Activated CD4-positive, alpha-beta memory T cell treated with anti-CD3 and anti-CD28 coated beads for 36 hours (primary cell): ENCODE data around the gene ECI1. TPM values are rescaled to one million over a fixed set of nuclear protein-coding genes. Genes with fewer than 3 reads are reported as not detected.

ENCODE experiments used
- CTCF ChIA-PET: fragments of 350-600 bp; sonication (Branson Sonifier 250); formaldehyde crosslinking; loops from one replicate; lab custom pipeline; 2021; ENCODE audit warnings: antibody characterized with exemption, inconsistent platforms; lab: Charles Lee
- POLR2A ChIA-PET: fragments of 350-600 bp; sonication (Branson Sonifier 250); formaldehyde crosslinking; loops from one replicate; lab custom pipeline; 2021; ENCODE audit warnings: antibody characterized with exemption; lab: Charles Lee
- DNase-seq: peaks from one replicate; pipeline ENCODE4 v3.0.0-alpha.2; 2020
- H3K27ac Mint-ChIP-seq: one replicate; pipeline ENCODE4 v1.8.0; 2021; ENCODE audit warnings: mixed read lengths
- H3K27me3 Mint-ChIP-seq: one replicate; pipeline ENCODE4 v1.8.0; 2021; ENCODE audit warnings: mixed read lengths
- H3K36me3 Mint-ChIP-seq: one replicate; pipeline ENCODE4 v1.8.0; 2021; ENCODE audit warnings: mixed read lengths
- H3K4me1 Mint-ChIP-seq: one replicate; pipeline ENCODE4 v1.8.0; 2021; ENCODE audit warnings: low read depth, mixed read lengths
- H3K4me3 Mint-ChIP-seq: one replicate; pipeline ENCODE4 v1.8.0; 2021; ENCODE audit warnings: mild to moderate bottlenecking, mixed read lengths
- H3K9me3 Mint-ChIP-seq: one replicate; pipeline ENCODE4 v1.8.0; 2021; ENCODE audit warnings: mixed read lengths
- intact Hi-C: fragments of 100-400 bp; cut with micrococcal nuclease; formaldehyde crosslinking; loops from one replicate; pipeline ENCODE4 v1.15.1; 2023
- total RNA-seq, 2 experiments: library from RNA; stranded (reverse); gene quantifications; one replicate each; pipeline ENCODE4 v1.2.3, GENCODE V29; 2021

Gene ECI1
- total RNA-seq, 2 experiments from 2014 or later = 50.7 to 52.5 TPM

GRCh38 chr16:2234813-2235170 is 16.6 kb downstream of the ECI1 start:
- Mint-ChIP-seq H3K9me3 (no peaks in the 10 kb centered on the region), H3K36me3 (peaks cover 20% of the 10 kb centered on the region), H3K4me3 (no peak overlapping the region), H3K27me3 (peaks cover 2% of the 10 kb centered on the region), H3K27ac (no peak overlapping the region), H3K4me1 (no peaks in the 10 kb centered on the region)
- POLR2A ChIA-PET = no interaction called here
- no peak for DNase-seq
- intact Hi-C loops = no loop called here
- CTCF ChIA-PET = no interaction called here

- Mint-ChIP-seq H3K36me3 (peaks cover 25% of the 10 kb centered on the region), H3K4me3 (no peak overlapping the region), H3K27ac (no peak overlapping the region), H3K4me1 (no peaks in the 10 kb centered on the region), H3K27me3 (peaks cover 2% of the 10 kb centered on the region), H3K9me3 (no peaks in the 10 kb centered on the region)
- intact Hi-C loops = no loop called here
- DNase-seq = no peak
- ChIA-PET CTCF (no interaction called here), POLR2A (no interaction called here)
Observed at GRCh38 chr16:2233872-2234812, 17.2 kb downstream of the ECI1 start.

- Mint-ChIP-seq H3K9me3 (no peaks in the 10 kb centered on the region), H3K27ac (no peak overlapping the region), H3K4me1 (no peaks in the 10 kb centered on the region), H3K27me3 (peaks cover 2% of the 10 kb centered on the region), H3K36me3 (peaks cover 25% of the 10 kb centered on the region), H3K4me3 (no peak overlapping the region)
- ChIA-PET POLR2A (no interaction called here), CTCF (no interaction called here)
- intact Hi-C loops = no loop called here
- no peak for DNase-seq
Observed at GRCh38 chr16:2233046-2233775, 18.2 kb downstream of the ECI1 start.

GRCh38 chr16:2232094-2232990 is 19.0 kb downstream of the ECI1 start:
- ChIA-PET POLR2A (no interaction called here), CTCF (no interaction called here)
- Mint-ChIP-seq H3K27me3 (peaks cover 2% of the 10 kb centered on the region), H3K4me1 (no peaks in the 10 kb centered on the region), H3K27ac (no peak overlapping the region), H3K4me3 (no peak overlapping the region), H3K36me3 (peaks cover 25% of the 10 kb centered on the region), H3K9me3 (no peaks in the 10 kb centered on the region)
- intact Hi-C loops = no loop called here
- DNase-seq = no peak

GRCh38 chr16:2231016-2231931 is 20.1 kb downstream of the ECI1 start:
- Mint-ChIP-seq H3K27me3 (peaks cover 2% of the 10 kb centered on the region), H3K36me3 (peaks cover 25% of the 10 kb centered on the region), H3K9me3 (no peaks in the 10 kb centered on the region), H3K27ac (no peak overlapping the region), H3K4me3 (no peak overlapping the region), H3K4me1 (peaks cover 2% of the 10 kb centered on the region)
- CTCF ChIA-PET = no interaction called here
- POLR2A ChIA-PET = no interaction called here
- DNase-seq = no peak
- intact Hi-C loops = no loop called here

- peaks cover 6% of the 10 kb centered on the region for H3K4me1 Mint-ChIP-seq
- peaks cover 23% of the 10 kb centered on the region for H3K36me3 Mint-ChIP-seq
- peaks cover under 1% of the 10 kb centered on the region for H3K27me3 Mint-ChIP-seq
- no peaks in the 10 kb centered on the region for H3K9me3 Mint-ChIP-seq
- H3K27ac Mint-ChIP-seq = no peak overlapping the region
- DNase-seq = no peak
- CTCF ChIA-PET = no interaction called here
- POLR2A ChIA-PET = no interaction called here
- intact Hi-C loops = no loop called here
- no peak overlapping the region for H3K4me3 Mint-ChIP-seq
Observed at GRCh38 chr16:2230376-2230775, 21.0 kb downstream of the ECI1 start.

GRCh38 chr16:2229632-2230250 is 21.6 kb downstream of the ECI1 start:
- DNase-seq = no peak
- intact Hi-C loops = no loop called here
- ChIA-PET CTCF (no interaction called here), POLR2A (no interaction called here)
- no peak overlapping the region for H3K27ac Mint-ChIP-seq
- no peaks in the 10 kb centered on the region for H3K9me3 Mint-ChIP-seq
- no peak overlapping the region for H3K4me3 Mint-ChIP-seq
- peaks cover 10% of the 10 kb centered on the region for H3K4me1 Mint-ChIP-seq
- H3K27me3 Mint-ChIP-seq = no peaks in the 10 kb centered on the region
- peaks cover 18% of the 10 kb centered on the region for H3K36me3 Mint-ChIP-seq

- intact Hi-C loops = no loop called here
- CTCF ChIA-PET = no interaction called here
- Mint-ChIP-seq H3K4me1 (peaks cover 15% of the 10 kb centered on the region), H3K36me3 (peaks cover 15% of the 10 kb centered on the region), H3K4me3 (no peak overlapping the region), H3K27me3 (no peaks in the 10 kb centered on the region), H3K9me3 (no peaks in the 10 kb centered on the region), H3K27ac (no peak overlapping the region)
- POLR2A ChIA-PET = no interaction called here
- no peak for DNase-seq
Observed at GRCh38 chr16:2229091-2229490, 22.3 kb downstream of the ECI1 start.

- Mint-ChIP-seq H3K27me3 (no peaks in the 10 kb centered on the region), H3K4me1 (peaks cover 16% of the 10 kb centered on the region), H3K4me3 (no peak overlapping the region), H3K36me3 (peaks cover 12% of the 10 kb centered on the region), H3K27ac (no peak overlapping the region), H3K9me3 (no peaks in the 10 kb centered on the region)
- ChIA-PET POLR2A (no interaction called here), CTCF (no interaction called here)
- DNase-seq = no peak
- intact Hi-C loops = no loop called here
Observed at GRCh38 chr16:2228161-2228824, 23.1 kb downstream of the ECI1 start.

GRCh38 chr16:2226918-2227317 is 24.5 kb downstream of the ECI1 start:
- H3K4me3 Mint-ChIP-seq = no peak overlapping the region
- POLR2A ChIA-PET = interaction anchor here (1.1 to 1.7 kb wide), 2 partner anchors 12 to 24 kb away, joined by 3 read pairs; partner anchors contain the start of gene PGP
- no peaks in the 10 kb centered on the region for H3K9me3 Mint-ChIP-seq
- intact Hi-C loops = no loop called here
- no peak for DNase-seq
- H3K27me3 Mint-ChIP-seq = no peaks in the 10 kb centered on the region
- peaks cover 16% of the 10 kb centered on the region for H3K4me1 Mint-ChIP-seq
- CTCF ChIA-PET = no interaction called here
- no peak overlapping the region for H3K27ac Mint-ChIP-seq
- peaks cover 10% of the 10 kb centered on the region for H3K36me3 Mint-ChIP-seq
